Measurements from ENCODE around the gene PHKA1. TPM values are rescaled to one million over a fixed set of nuclear protein-coding genes. Genes with fewer than 3 reads are reported as not detected.

PHKA1 gene
- total RNA-seq, 6 experiments from 2014 or later = 0.92 to 2.5 (median 1.7) TPM

- intact Hi-C loops (cut with DNase I) = no loop called here
- Histone ChIP-seq H3K27me3 (no peaks in the 10 kb centered on the region), H3K9me3 (no peaks in the 10 kb centered on the region), H3K4me1 (peaks cover 0 to 20% (median 0%) of the 10 kb centered on the region in 4 donors), H3K27ac (no peak overlapping the region), H3K36me3 (no peaks in the 10 kb centered on the region), H3K4me3 (no peak overlapping the region)
- DNase-seq (no peak), ATAC-seq (peak; percentile 40 to 87 (median 68))
- TF ChIP-seq POLR2A (IDR thresholded peaks at IDR 0.05) (no peak), CTCF (IDR thresholded peaks at IDR 0.05) (no peak)
- WGBS (ENCODE audit: insufficient coverage, low coverage, low lambda C conversion rate, missing lambda C conversion rate) = 12% methylated on average over 3 of the region's 3 CpGs
Observed at GRCh38 chrX:72634331-72634730, 79.8 kb downstream of the PHKA1 start.

GRCh38 chrX:72630185-72630584 is 83.9 kb downstream of the PHKA1 start:
- ATAC-seq (no peak), DNase-seq (no peak)
- no peak for TF ChIP-seq CTCF (IDR thresholded peaks at IDR 0.05)
- TF ChIP-seq POLR2A (IDR thresholded peaks at IDR 0.05) = no peak
- Histone ChIP-seq H3K9me3 (no peaks in the 10 kb centered on the region), H3K27me3 (no peaks in the 10 kb centered on the region), H3K4me3 (no peak overlapping the region), H3K36me3 (no peaks in the 10 kb centered on the region), H3K4me1 (peaks cover 0 to 6% (median 0%) of the 10 kb centered on the region in 4 donors), H3K27ac (no peak overlapping the region)
- WGBS (ENCODE audit: insufficient coverage, low coverage, low lambda C conversion rate, missing lambda C conversion rate) = 69% methylated on average over 1 of the region's 1 CpG
- intact Hi-C loops (cut with DNase I) = no loop called here

- TF ChIP-seq CTCF (IDR thresholded peaks at IDR 0.05) = no peak
- no peak for TF ChIP-seq POLR2A (IDR thresholded peaks at IDR 0.05)
- Histone ChIP-seq H3K36me3 (no peaks in the 10 kb centered on the region), H3K4me3 (no peak overlapping the region), H3K27ac (no peak overlapping the region), H3K27me3 (no peaks in the 10 kb centered on the region), H3K4me1 (no peaks in the 10 kb centered on the region), H3K9me3 (no peaks in the 10 kb centered on the region)
- intact Hi-C loops (cut with DNase I) = no loop called here
- DNase-seq = no peak
- no peak for ATAC-seq
Observed at GRCh38 chrX:72624194-72624593, 89.9 kb downstream of the PHKA1 start.

GRCh38 chrX:72621625-72622485 is 92.3 kb downstream of the PHKA1 start:
- Histone ChIP-seq H3K4me1 (no peaks in the 10 kb centered on the region), H3K36me3 (no peaks in the 10 kb centered on the region), H3K4me3 (no peak overlapping the region), H3K27me3 (no peaks in the 10 kb centered on the region), H3K27ac (no peak overlapping the region), H3K9me3 (no peaks in the 10 kb centered on the region)
- 65% methylated on average over 4 of the region's 4 CpGs for WGBS (ENCODE audit: insufficient coverage, low coverage, low lambda C conversion rate, missing lambda C conversion rate)
- DNase-seq (no peak), ATAC-seq (peak in 1 of 4 donors; percentile 18)
- TF ChIP-seq POLR2A (IDR thresholded peaks at IDR 0.05) = no peak
- TF ChIP-seq CTCF (IDR thresholded peaks at IDR 0.05) = no peak
- intact Hi-C loops (cut with DNase I) = no loop called here

All from right lobe of liver (tissue), 6 donors.